HTR-8/SVneo (cell line): ENCODE results near the gene CHST15.

Experiments
- DNase-seq: peaks from one replicate; pipeline ENCODE4 v3.0.0; 2011; ENCODE audit warnings: low spot score, mixed read lengths; ENCODE audit not compliant: insufficient read length
- FAIRE-seq: peaks from 2 replicates; lab custom pipeline; 2011; peaks lifted over from hg19 to GRCh38; lab: Jason Lieb, UNC

CHST15 gene

GRCh38 chr10:124049484-124049883, 43.9 kb downstream of the CHST15 start:
- no peak for FAIRE-seq
- no peak for DNase-seq

GRCh38 chr10:124048371-124049290, 44.8 kb downstream of the CHST15 start:
- FAIRE-seq (no peak), DNase-seq (no peak)

- FAIRE-seq (no peak), DNase-seq (no peak)
Observed at GRCh38 chr10:124047427-124048152, 45.8 kb downstream of the CHST15 start.

- no peak for DNase-seq
Observed at GRCh38 chr10:124045801-124046355, 47.5 kb downstream of the CHST15 start.

GRCh38 chr10:124045276-124045675, 48.1 kb downstream of the CHST15 start:
- no peak for FAIRE-seq
- DNase-seq, result no peak

More at GRCh38 chr10:124045801-124046355, 47.5 kb downstream of the CHST15 start:
- no peak for FAIRE-seq

GRCh38 chr10:124044143-124044862, 49.1 kb downstream of the CHST15 start:
- FAIRE-seq (no peak), DNase-seq (no peak)

GRCh38 chr10:124043310-124044142, 49.9 kb downstream of the CHST15 start:
- no peak for DNase-seq
- FAIRE-seq, result no peak

GRCh38 chr10:124042656-124043309, 50.6 kb downstream of the CHST15 start:
- FAIRE-seq, result no peak
- no peak for DNase-seq

- DNase-seq, result no peak
- FAIRE-seq, result no peak
Observed at GRCh38 chr10:124041675-124042445, 51.5 kb downstream of the CHST15 start.

GRCh38 chr10:124040451-124041188, 52.8 kb downstream of the CHST15 start:
- FAIRE-seq (no peak), DNase-seq (no peak)

GRCh38 chr10:124039483-124040013, 53.9 kb downstream of the CHST15 start:
- DNase-seq (no peak), FAIRE-seq (no peak)

- DNase-seq (no peak), FAIRE-seq (no peak)
Observed at GRCh38 chr10:124037784-124038183, 55.6 kb downstream of the CHST15 start.

- FAIRE-seq (no peak), DNase-seq (no peak)
Observed at GRCh38 chr10:124037286-124037685, 56.1 kb downstream of the CHST15 start.

GRCh38 chr10:124036746-124037145, 56.7 kb downstream of the CHST15 start:
- no peak for FAIRE-seq
- no peak for DNase-seq

- no peak for FAIRE-seq
Observed at GRCh38 chr10:124035928-124036558, 57.4 kb downstream of the CHST15 start.

GRCh38 chr10:124035306-124035927, 58.0 kb downstream of the CHST15 start:
- no peak for FAIRE-seq
- DNase-seq, result no peak

More at GRCh38 chr10:124035928-124036558, 57.4 kb downstream of the CHST15 start:
- no peak for DNase-seq
